GM19463 (cell line): ENCODE results near the gene BACE1.

ENCODE experiments used
- ATAC-seq: cut with Tn5 transposase; IDR thresholded peaks from one replicate; pipeline ENCODE4 v1.9.1; 2021; ENCODE audit warnings: mild to moderate bottlenecking, moderate library complexity; ENCODE audit not compliant: unreplicated experiment

Gene BACE1

GRCh38 chr11:117313091-117313490 is 3.0 kb downstream of the BACE1 start:
- no peak for ATAC-seq

GRCh38 chr11:117309310-117309709 is 6.7 kb downstream of the BACE1 start:
- no peak for ATAC-seq

GRCh38 chr11:117305145-117305544 is 10.9 kb downstream of the BACE1 start:
- ATAC-seq: no peak

- no peak for ATAC-seq
Observed at GRCh38 chr11:117303646-117304315, 12.3 kb downstream of the BACE1 start.

GRCh38 chr11:117303101-117303500 is 13.0 kb downstream of the BACE1 start:
- no peak for ATAC-seq

GRCh38 chr11:117302228-117302627 is 13.8 kb downstream of the BACE1 start:
- ATAC-seq: no peak

GRCh38 chr11:117300773-117301172 is 15.3 kb downstream of the BACE1 start:
- no peak for ATAC-seq

- ATAC-seq: no peak
Observed at GRCh38 chr11:117300283-117300663, 15.8 kb downstream of the BACE1 start.

GRCh38 chr11:117299351-117300282 is 16.4 kb downstream of the BACE1 start:
- ATAC-seq: no peak

- ATAC-seq: no peak
Observed at GRCh38 chr11:117298195-117298594, 17.9 kb downstream of the BACE1 start.

- ATAC-seq: no peak
Observed at GRCh38 chr11:117296881-117297280, 19.2 kb downstream of the BACE1 start.

- no peak for ATAC-seq
Observed at GRCh38 chr11:117295438-117296137, 20.5 kb downstream of the BACE1 start.

- ATAC-seq: no peak
Observed at GRCh38 chr11:117292616-117293015, 23.4 kb downstream of the BACE1 start.

GRCh38 chr11:117290809-117291396 is 25.2 kb downstream of the BACE1 start, which contains the start of gene BACE1-AS:
Gene BACE1-AS, plus strand, starts transcription at chr11:117291346.
- no peak for ATAC-seq

- no peak for ATAC-seq
Observed at GRCh38 chr11:117289795-117290194, 26.3 kb downstream of the BACE1 start.

GRCh38 chr11:117287668-117288067 is 28.4 kb downstream of the BACE1 start:
- ATAC-seq: no peak

- no peak for ATAC-seq
Observed at GRCh38 chr11:117286588-117286987, 29.5 kb downstream of the BACE1 start.

- no peak for ATAC-seq
Observed at GRCh38 chr11:117284053-117284452, 32.0 kb downstream of the BACE1 start.

GRCh38 chr11:117282956-117283355 is 33.1 kb downstream of the BACE1 start:
- no peak for ATAC-seq

GRCh38 chr11:117281869-117282268 is 34.2 kb downstream of the BACE1 start:
- ATAC-seq: no peak

GRCh38 chr11:117281159-117281558 is 34.9 kb downstream of the BACE1 start:
- ATAC-seq: no peak
